Endothelial cell of umbilical vein (primary cell): ENCODE results near the gene DCC. TPM values are rescaled to one million over a fixed set of nuclear protein-coding genes. Genes with fewer than 3 reads are reported as not detected.

Experiments used
- BruUV-seq: library from RNA; stranded (reverse); fragments of 400-500 nt; replicated peaks from 2 replicates; lab custom pipeline; 2021; lab: Mats Ljungman, UMichigan
- CTCF ChIA-PET: fragments of 300-600, 350-600 bp; sonication (Branson Sonifier 250); formaldehyde crosslinking; loops from one replicate; lab custom pipeline; 2021; ENCODE audit warnings: antibody characterized with exemption, inconsistent platforms; lab: Charles Lee
- POLR2A ChIA-PET: fragments of 300-600, 350-600 bp; sonication (Branson Sonifier 250); formaldehyde crosslinking; loops from one replicate; lab custom pipeline; 2021; ENCODE audit warnings: antibody characterized with exemption, inconsistent platforms; lab: Charles Lee
- DNase-seq: peaks from one replicate; pipeline ENCODE4 v3.0.0-alpha.2; 2011; ENCODE audit warnings: low read depth, low spot score
- FAIRE-seq: peaks from 2 replicates; lab custom pipeline; 2011; peaks lifted over from hg19 to GRCh38; lab: Jason Lieb, UNC
- H2AFZ ChIP-seq: 2 replicates; pipeline ENCODE4 v1.6.0; 2012; ENCODE audit warnings: low read depth, low read length, control low read depth, inconsistent platforms
- H3K27ac ChIP-seq: 2 replicates; pipeline ENCODE4 v1.5.1; 2011; ENCODE audit warnings: low read depth, mild to moderate bottlenecking, control low read depth, low read length, moderate library complexity; ENCODE audit not compliant: insufficient read depth
- H3K27me3 ChIP-seq, 2 experiments: 2 replicates each; pipeline versions ENCODE4 v1.6.0 to v1.6.1; 2011; ENCODE audit warnings: low read length in 2 of 2, mixed read lengths in 1 of 2; ENCODE audit not compliant: control insufficient read depth in 2 of 2, insufficient read depth in 2 of 2
- H3K36me3 ChIP-seq, 2 experiments: 2 replicates in 1 of 2; 3 replicates in 1 of 2; pipeline ENCODE4 v1.5.1; 2011; ENCODE audit warnings: low read length in 2 of 2, mild to moderate bottlenecking in 1 of 2, moderate library complexity in 1 of 2; ENCODE audit not compliant: control insufficient read depth in 2 of 2, insufficient read depth in 2 of 2; ENCODE audit errors: extremely low read depth in 1 of 2
- H3K4me1 ChIP-seq: 3 replicates; pipeline ENCODE4 v1.5.1; 2011; ENCODE audit warnings: mild to moderate bottlenecking, low read length; ENCODE audit not compliant: control insufficient read depth, insufficient read depth; ENCODE audit errors: extremely low read depth
- H3K4me2 ChIP-seq: 2 replicates; pipeline ENCODE4 v1.6.1; 2011; ENCODE audit warnings: low read length, control low read depth, mixed read lengths; ENCODE audit not compliant: insufficient read depth
- H3K4me3 ChIP-seq, 3 experiments: fragments of 200-600 bp in 1 of 3; sonication (generic), shearing (Covaris generic) in 1 of 3; replicated peaks in 1 of 3; 2 replicates each; pipeline ENCODE4 v1.5.1; 2011 to 2016; ENCODE audit warnings: control low read depth in 3 of 3, low read length in 3 of 3, mild to moderate bottlenecking in 2 of 3, inconsistent platforms in 1 of 3, low read depth in 1 of 3, moderate library complexity in 1 of 3; ENCODE audit not compliant: insufficient read depth in 1 of 3
- H3K79me2 ChIP-seq: 2 replicates; pipeline ENCODE4 v1.6.0; 2012; ENCODE audit warnings: low read length, inconsistent platforms; ENCODE audit not compliant: control insufficient read depth, insufficient read depth
- H3K9ac ChIP-seq: replicated peaks from 2 replicates; pipeline ENCODE3; 2011; ENCODE audit warnings: low read length, control low read depth; ENCODE audit not compliant: insufficient read depth; ENCODE audit errors: extremely low read depth
- H3K9me1 ChIP-seq: replicated peaks from 3 replicates; pipeline ENCODE4 v1.6.0; 2011; ENCODE audit warnings: mild to moderate bottlenecking, low read length; ENCODE audit not compliant: control insufficient read depth, insufficient read depth; ENCODE audit errors: extremely low read depth
- H3K9me3 ChIP-seq: replicated peaks from 2 replicates; pipeline ENCODE4 v1.5.1; 2012; ENCODE audit warnings: low read length, inconsistent platforms; ENCODE audit not compliant: control insufficient read depth, insufficient read depth
- H4K20me1 ChIP-seq: replicated peaks from 2 replicates; pipeline ENCODE3; 2011; ENCODE audit warnings: mild to moderate bottlenecking, low read length; ENCODE audit not compliant: control insufficient read depth, insufficient read depth; ENCODE audit errors: extremely low read depth
- EZH2 ChIP-seq: IDR thresholded peaks from 2 replicates; pipeline ENCODE4 v1.6.1; 2012; ENCODE audit warnings: borderline replicate concordance, low read depth, mild to moderate bottlenecking, moderate library complexity, low read length, inconsistent platforms; ENCODE audit not compliant: severe bottlenecking
- FOS ChIP-seq: IDR thresholded peaks from 2 replicates; pipeline ENCODE4 v1.6.1; 2011; ENCODE audit warnings: mild to moderate bottlenecking, low read length, moderate library complexity, borderline replicate concordance; ENCODE audit not compliant: insufficient read depth
- GATA2 ChIP-seq: IDR thresholded peaks from 2 replicates; pipeline ENCODE4 v1.7.0; 2011; ENCODE audit warnings: low read depth, mild to moderate bottlenecking, moderate library complexity, mixed read lengths, low read length; ENCODE audit not compliant: insufficient read length, insufficient read depth
- JUN ChIP-seq: IDR thresholded peaks from 2 replicates; pipeline ENCODE4 v1.6.1; 2011; ENCODE audit warnings: borderline replicate concordance, low read depth; ENCODE audit not compliant: insufficient read length, insufficient read depth
- MYC ChIP-seq: IDR thresholded peaks from one replicate; pipeline ENCODE4 v1.6.1; 2011; ENCODE audit warnings: mild to moderate bottlenecking, low read depth, low read length
- POLR2A ChIP-seq: IDR thresholded peaks from 2 replicates; pipeline ENCODE4 v1.6.1; 2012; ENCODE audit warnings: low read depth, mild to moderate bottlenecking, control low read depth, low read length
- POLR2AphosphoS5 ChIP-seq: IDR thresholded peaks from 2 replicates; pipeline ENCODE4 v1.6.1; 2012; ENCODE audit warnings: low read depth, mild to moderate bottlenecking, control low read depth, low read length, moderate library complexity; ENCODE audit not compliant: insufficient read depth
- dilution Hi-C: fragments of 300-500 bp; cut with MboI; formaldehyde crosslinking; loops from one replicate; pipeline ENCODE4 v1.15.0; 2019; ENCODE audit warnings: low sequenced_read_pairs; ENCODE audit not compliant: extremely low pct_ligation_motif_present
- intact Hi-C: fragments of 100-400 bp; cut with micrococcal nuclease; formaldehyde crosslinking; loops from one replicate; pipeline ENCODE4 v1.10.0; 2022
- polyA plus RNA-seq, 4 experiments: library from polyadenylated mRNA; depleted of rRNA in 3 of 4; stranded (reverse) in 3 of 4; unstranded in 1 of 4; fragments of >200 nt; gene quantifications; 2 replicates each; pipeline versions ENCODE4 v1.2.1 to v1.2.3, GENCODE V29; 2011 to 2012; ENCODE audit warnings: missing spikeins in 1 of 4
- total RNA-seq: library from RNA; stranded (reverse); gene quantifications from 2 replicates; pipeline ENCODE4 v1.2.3, GENCODE V29; 2021
- TF ChIP-seq, protein P1 (sequence below), 2 donors: IDR thresholded peaks; 1 replicate in 1 of 2; 2 replicates in 1 of 2; pipeline ENCODE4 v1.5.1; 2011; ENCODE audit warnings: low read length in 2 of 2, mild to moderate bottlenecking in 2 of 2, moderate library complexity in 2 of 2, control low read depth in 1 of 2, inconsistent platforms in 1 of 2, low read depth in 1 of 2; ENCODE audit not compliant: insufficient read depth in 1 of 2; ENCODE audit errors: extremely low read depth in 1 of 2
- TF ChIP-seq, protein P2 (sequence below): IDR thresholded peaks from 2 replicates; pipeline ENCODE4 v1.6.1; 2011; ENCODE audit not compliant: insufficient read depth, insufficient read length

Gene DCC
- total and polyA plus RNA-seq, 2 donors (not counting 3 experiments of a cell fraction or from before 2014, with no cell fraction given) = not detected

DNA sequence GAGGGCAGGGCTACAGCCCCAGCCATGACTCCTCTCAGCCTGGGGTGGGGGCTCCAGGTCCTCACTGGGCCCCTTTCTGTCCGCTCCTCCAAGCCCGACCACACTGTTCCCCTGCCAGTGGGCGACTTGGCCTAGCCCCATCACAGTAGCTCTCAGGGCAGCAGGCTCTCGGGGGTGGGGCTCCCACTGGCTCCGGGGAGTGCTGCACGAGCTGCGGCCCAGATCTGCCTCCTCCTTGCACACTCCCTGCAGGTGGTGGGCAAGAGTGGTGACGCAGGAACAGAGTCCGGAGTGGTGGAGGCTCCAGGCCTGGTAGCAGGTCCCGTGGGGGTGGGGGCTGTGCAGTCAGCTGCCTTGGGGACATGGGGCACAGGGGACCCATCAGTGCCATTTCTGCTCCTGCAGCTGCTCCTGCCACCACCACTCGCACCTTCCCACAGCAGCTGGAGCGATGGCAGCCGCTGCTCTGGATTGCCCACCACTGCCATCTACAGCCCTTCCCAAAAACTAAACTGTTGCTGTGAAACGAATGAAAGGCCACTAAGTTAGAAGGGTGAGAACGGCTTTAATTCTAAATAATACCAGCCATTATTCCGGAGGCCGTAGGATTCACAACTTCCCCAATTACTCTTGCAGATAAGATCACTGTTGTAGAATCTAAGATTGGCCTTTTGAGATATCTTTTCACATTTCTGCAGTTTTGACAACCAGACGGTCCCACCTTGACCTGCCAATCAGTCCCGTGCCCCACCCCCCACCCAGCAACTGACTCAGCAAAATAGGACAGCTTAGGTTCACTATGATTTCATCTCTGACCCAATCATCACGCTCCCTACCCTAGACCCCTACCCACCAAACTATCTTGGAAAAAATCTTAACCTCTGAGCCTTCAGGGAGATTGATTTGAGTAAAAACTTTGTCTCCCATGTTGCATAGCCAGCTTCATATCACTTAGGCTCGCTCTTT lies 530.2 kb downstream of the DCC start:
- CTCF ChIA-PET = no interaction called here
- Histone ChIP-seq H3K27ac (no peak overlapping the region), H4K20me1 (no peaks in the 10 kb centered on the region), H3K9me3 (peaks cover 2% of the 10 kb centered on the region), H3K79me2 (no peaks in the 10 kb centered on the region), H3K4me3 (no peak overlapping the region), H3K4me1 (no peaks in the 10 kb centered on the region), H3K9ac (no peak overlapping the region), H3K9me1 (no peaks in the 10 kb centered on the region), H3K27me3 (no peaks in the 10 kb centered on the region), H3K36me3 (no peaks in the 10 kb centered on the region), H2AFZ (no peak overlapping the region), H3K4me2 (no peak overlapping the region)
- no TSS peak for BruUV-seq
- intact Hi-C loops = no loop called here
- DNase-seq (no peak), FAIRE-seq (no peak)
- POLR2A ChIA-PET = no interaction called here
- dilution Hi-C loops = no loop called here
- no peak for TF ChIP-seq GATA2
- TF ChIP-seq MYC = no peak

DNA sequence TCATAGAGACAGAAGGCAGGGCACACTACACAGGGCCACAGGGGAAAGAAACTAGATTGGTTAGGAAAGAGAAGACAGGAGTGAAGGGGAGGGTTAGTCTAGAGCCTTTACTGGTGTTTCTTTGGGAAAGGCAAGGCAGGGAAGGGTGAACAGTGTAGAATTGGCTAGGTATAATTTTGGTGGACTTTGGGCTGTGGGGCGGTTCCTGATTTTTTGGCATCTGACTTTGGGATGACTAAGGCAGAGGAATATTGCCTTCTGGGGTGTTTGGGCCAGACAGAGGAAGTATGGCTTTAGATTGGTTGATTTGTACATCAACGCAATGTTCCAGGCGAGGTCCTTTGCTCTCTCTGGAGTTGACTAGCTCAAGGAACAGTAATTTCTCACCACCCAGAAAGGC lies 534.8 kb downstream of the DCC start:
- ChIA-PET CTCF (no interaction called here), POLR2A (no interaction called here)
- no peak overlapping the region for H3K9ac ChIP-seq
- no peak for FAIRE-seq
- H3K4me2 ChIP-seq = no peak overlapping the region
- H3K4me1 ChIP-seq = no peaks in the 10 kb centered on the region
- no peak overlapping the region for H2AFZ ChIP-seq
- no peak for DNase-seq
- no peak overlapping the region for H3K4me3 ChIP-seq
- H3K9me1 ChIP-seq = no peaks in the 10 kb centered on the region
- no peaks in the 10 kb centered on the region for H3K79me2 ChIP-seq
- peaks cover 1% of the 10 kb centered on the region for H3K9me3 ChIP-seq
- intact Hi-C loops = no loop called here
- no peak overlapping the region for H3K27ac ChIP-seq
- no peaks in the 10 kb centered on the region for H3K27me3 ChIP-seq
- BruUV-seq = no TSS peak
- no peaks in the 10 kb centered on the region for H3K36me3 ChIP-seq
- H4K20me1 ChIP-seq = no peaks in the 10 kb centered on the region
- TF ChIP-seq, protein P1, sequence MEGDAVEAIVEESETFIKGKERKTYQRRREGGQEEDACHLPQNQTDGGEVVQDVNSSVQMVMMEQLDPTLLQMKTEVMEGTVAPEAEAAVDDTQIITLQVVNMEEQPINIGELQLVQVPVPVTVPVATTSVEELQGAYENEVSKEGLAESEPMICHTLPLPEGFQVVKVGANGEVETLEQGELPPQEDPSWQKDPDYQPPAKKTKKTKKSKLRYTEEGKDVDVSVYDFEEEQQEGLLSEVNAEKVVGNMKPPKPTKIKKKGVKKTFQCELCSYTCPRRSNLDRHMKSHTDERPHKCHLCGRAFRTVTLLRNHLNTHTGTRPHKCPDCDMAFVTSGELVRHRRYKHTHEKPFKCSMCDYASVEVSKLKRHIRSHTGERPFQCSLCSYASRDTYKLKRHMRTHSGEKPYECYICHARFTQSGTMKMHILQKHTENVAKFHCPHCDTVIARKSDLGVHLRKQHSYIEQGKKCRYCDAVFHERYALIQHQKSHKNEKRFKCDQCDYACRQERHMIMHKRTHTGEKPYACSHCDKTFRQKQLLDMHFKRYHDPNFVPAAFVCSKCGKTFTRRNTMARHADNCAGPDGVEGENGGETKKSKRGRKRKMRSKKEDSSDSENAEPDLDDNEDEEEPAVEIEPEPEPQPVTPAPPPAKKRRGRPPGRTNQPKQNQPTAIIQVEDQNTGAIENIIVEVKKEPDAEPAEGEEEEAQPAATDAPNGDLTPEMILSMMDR (IDR thresholded peaks at IDR 0.05; ENCODE audit: extremely low read depth in 1 of 2, insufficient read depth in 1 of 2, low read depth in 1 of 2, low read length in 2 of 2) = no peak
- no peak for TF ChIP-seq FOS
- no peak for TF ChIP-seq MYC
- TF ChIP-seq GATA2 = no peak
- TF ChIP-seq, protein P2, sequence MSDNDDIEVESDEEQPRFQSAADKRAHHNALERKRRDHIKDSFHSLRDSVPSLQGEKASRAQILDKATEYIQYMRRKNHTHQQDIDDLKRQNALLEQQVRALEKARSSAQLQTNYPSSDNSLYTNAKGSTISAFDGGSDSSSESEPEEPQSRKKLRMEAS = no peak
- TF ChIP-seq POLR2A = no peak
- no peak for TF ChIP-seq EZH2
- no peak for TF ChIP-seq POLR2AphosphoS5
- TF ChIP-seq JUN = no peak
- dilution Hi-C loops = no loop called here
